Liver (tissue), 9 donors: ENCODE measurements around the gene DGCR8. TPM values are rescaled to one million over a fixed set of nuclear protein-coding genes. Genes with fewer than 3 reads are reported as not detected.

ENCODE experiments used
- DNase-seq: peaks from one replicate; pipeline ENCODE4 v3.0.0-alpha.2; 2017; ENCODE audit warnings: low spot score
- H3K27ac ChIP-seq, 2 donors: one replicate each; pipeline ENCODE4 v1.7.0; 2013; ENCODE audit warnings: inconsistent platforms in 2 of 2, low read length in 2 of 2, control low read depth in 1 of 2, low read depth in 1 of 2, mild to moderate bottlenecking in 1 of 2
- H3K27me3 ChIP-seq, 4 donors: one replicate each; pipeline versions ENCODE4 v1.6.1 to v1.7.0; 2013; ENCODE audit warnings: low read length in 3 of 4, inconsistent platforms in 1 of 4, mild to moderate bottlenecking in 1 of 4, moderate library complexity in 1 of 4; ENCODE audit not compliant: control insufficient read depth in 4 of 4, insufficient read depth in 4 of 4
- H3K36me3 ChIP-seq, 4 donors: one replicate each; pipeline versions ENCODE4 v1.6.1 to v1.7.0; 2013; ENCODE audit warnings: low read length in 3 of 4, mild to moderate bottlenecking in 3 of 4, low read depth in 1 of 4, moderate library complexity in 1 of 4; ENCODE audit not compliant: control insufficient read depth in 4 of 4, insufficient read depth in 3 of 4
- H3K4me1 ChIP-seq, 4 donors: one replicate each; pipeline versions ENCODE4 v1.6.1 to v1.7.0; 2013; ENCODE audit warnings: low read length in 3 of 4, mild to moderate bottlenecking in 3 of 4, moderate library complexity in 1 of 4; ENCODE audit not compliant: control insufficient read depth in 4 of 4, insufficient read depth in 4 of 4
- H3K4me3 ChIP-seq, 3 donors: one replicate each; pipeline versions ENCODE4 v1.6.1 to v1.7.0; 2013; ENCODE audit warnings: low read length in 3 of 3, control low read depth in 1 of 3, low read depth in 1 of 3, mild to moderate bottlenecking in 1 of 3
- H3K9ac ChIP-seq, 2 donors: one replicate each; pipeline ENCODE4 v1.7.0; 2013; ENCODE audit warnings: low read length in 2 of 2, mild to moderate bottlenecking in 2 of 2, moderate library complexity in 2 of 2, control low read depth in 1 of 2, low read depth in 1 of 2
- H3K9me3 ChIP-seq, 4 donors: one replicate each; pipeline versions ENCODE4 v1.6.1 to v1.7.0; 2013; ENCODE audit warnings: low read length in 3 of 4; ENCODE audit not compliant: control insufficient read depth in 4 of 4
- ATF3 ChIP-seq: IDR thresholded peaks from 2 replicates; pipeline ENCODE4 v1.6.1; 2016; ENCODE audit warnings: antibody characterized with exemption
- CTCF ChIP-seq: fragments of 150-350 bp; IDR thresholded peaks from 2 replicates; pipeline ENCODE4 v1.5.1; 2017; ENCODE audit warnings: improper control_type of control experiment, low read depth, low read length; ENCODE audit not compliant: missing input control
- EGR1 ChIP-seq, 2 donors: IDR thresholded peaks; 2 replicates each; pipeline ENCODE4 v1.6.1; 2016 to 2018; ENCODE audit warnings: antibody characterized with exemption in 2 of 2, low read depth in 2 of 2
- FOXA1 ChIP-seq: IDR thresholded peaks from 2 replicates; pipeline ENCODE4 v1.6.1; 2016; ENCODE audit warnings: antibody characterized with exemption
- FOXA2 ChIP-seq: IDR thresholded peaks from 2 replicates; pipeline ENCODE4 v1.6.1; 2016; ENCODE audit warnings: antibody characterized with exemption
- GABPA ChIP-seq, 2 donors: IDR thresholded peaks in 1 of 2; conservative IDR thresholded peaks in 1 of 2; 2 replicates each; pipeline ENCODE4 v1.6.1; 2016; ENCODE audit warnings: antibody characterized with exemption in 2 of 2, mild to moderate bottlenecking in 1 of 2, moderate library complexity in 1 of 2
- HNF4A ChIP-seq, 2 donors: conservative IDR thresholded peaks; 2 replicates each; pipeline ENCODE4 v1.6.1; 2016; ENCODE audit warnings: antibody characterized with exemption in 2 of 2, mild to moderate bottlenecking in 2 of 2
- HNF4G ChIP-seq: IDR thresholded peaks from 2 replicates; pipeline ENCODE4 v1.6.1; 2016; ENCODE audit warnings: antibody characterized with exemption
- JUND ChIP-seq, 2 donors: IDR thresholded peaks; 2 replicates each; pipeline ENCODE4 v1.6.1; 2016; ENCODE audit warnings: antibody characterized with exemption in 2 of 2
- MAX ChIP-seq: IDR thresholded peaks from 2 replicates; pipeline ENCODE4 v1.6.1; 2016; ENCODE audit warnings: antibody characterized with exemption
- NR2F2 ChIP-seq: IDR thresholded peaks from 2 replicates; pipeline ENCODE4 v1.6.1; 2016; ENCODE audit warnings: antibody characterized with exemption
- RAD21 ChIP-seq, 2 donors: IDR thresholded peaks; 2 replicates each; pipeline ENCODE4 v1.6.1; 2016; ENCODE audit warnings: antibody characterized with exemption in 2 of 2, mild to moderate bottlenecking in 2 of 2
- REST ChIP-seq: IDR thresholded peaks from 2 replicates; pipeline ENCODE4 v1.6.1; 2016; ENCODE audit warnings: antibody characterized with exemption, mild to moderate bottlenecking
- RXRA ChIP-seq, 2 donors: IDR thresholded peaks; 2 replicates each; pipeline ENCODE4 v1.6.1; 2017 to 2018; ENCODE audit warnings: antibody characterized with exemption in 2 of 2, mild to moderate bottlenecking in 1 of 2
- SP1 ChIP-seq: IDR thresholded peaks from 2 replicates; pipeline ENCODE4 v1.6.1; 2018; ENCODE audit warnings: antibody characterized with exemption, mild to moderate bottlenecking
- TAF1 ChIP-seq: conservative IDR thresholded peaks from 2 replicates; pipeline ENCODE4 v1.6.1; 2016; ENCODE audit warnings: antibody characterized with exemption, mild to moderate bottlenecking
- YY1 ChIP-seq: IDR thresholded peaks from 2 replicates; pipeline ENCODE4 v1.6.1; 2016; ENCODE audit warnings: antibody characterized with exemption, mild to moderate bottlenecking
- ZBTB33 ChIP-seq: IDR thresholded peaks from 2 replicates; pipeline ENCODE4 v1.6.1; 2016; ENCODE audit warnings: antibody characterized with exemption
- whole genome bisulfite sequencing: extraction: QIAGEN DNeasy Blood & Tissue Kit; methylation state at CpG from one replicate; pipeline ENCODE4 v1.1.7; 2013; 5-methylcytosine and 5-hydroxymethylcytosine counted together
- polyA plus RNA-seq, 2 donors: library from polyadenylated mRNA; stranded (reverse) in 1 of 2; unstranded in 1 of 2; fragments of 200-250 nt in 1 of 2; fragments of >200 nt in 1 of 2; fragmentation: Nextera tagmentation in 1 of 2; extraction: Ambion mirVana in 1 of 2; gene quantifications; one replicate each; pipeline versions ENCODE4 v1.2.1 to v1.2.3, GENCODE V29; 2013 to 2015
- total RNA-seq, 2 donors: library from RNA; depleted of rRNA; stranded (reverse); fragments of >200 nt; gene quantifications; one replicate each; pipeline ENCODE4 v1.2.3, GENCODE V29; 2014
- donor health status: healthy.
- donor health status: healthy.
- donor health status: healthy.
- donor health status: healthy.
- donor health status: healthy.

The DGCR8 gene
- total and polyA plus RNA-seq, 4 donors: 7.9 to 27.1 (median 15.8) TPM

GRCh38 chr22:20150381-20151275 lies 70.6 kb downstream of the DGCR8 start, which contains the start of gene CCDC188:
CCDC188 (minus strand) TSS chr22:20151055; CDS start chr22:20150986, 69 bp downstream.
- no peak for DNase-seq
- no peaks in the 10 kb centered on the region for H3K36me3 ChIP-seq
- 78% methylated on average over 14 of the region's 14 CpGs for whole genome bisulfite sequencing
- no peaks in the 10 kb centered on the region for H3K4me1 ChIP-seq
- H3K9me3 ChIP-seq: no peaks in the 10 kb centered on the region
- no peak within 1 kb of the TSS for H3K9ac ChIP-seq
- TF ChIP-seq RXRA (IDR thresholded peaks at IDR 0.05) (no peak), HNF4A (conservative IDR thresholded peaks at IDR 0.05) (no peak), MAX (no peak), REST (no peak), HNF4G (no peak), RAD21 (IDR thresholded peaks at IDR 0.05) (no peak), FOXA2 (no peak), ZBTB33 (no peak), NR2F2 (no peak), SP1 (no peak), ATF3 (no peak), GABPA (IDR thresholded peaks at IDR 0.05 in 1 of 2, conservative IDR thresholded peaks at IDR 0.05 in 1 of 2) (no peak), JUND (IDR thresholded peaks at IDR 0.05) (no peak), FOXA1 (no peak), EGR1 (IDR thresholded peaks at IDR 0.05; ENCODE audit: low read depth in 2 of 2) (no peak), YY1 (no peak), TAF1 (no peak), CTCF (no peak)
- no peaks in the 10 kb centered on the region for H3K27me3 ChIP-seq
- no peak within 1 kb of the TSS for H3K27ac ChIP-seq
- H3K4me3 ChIP-seq: no peak within 1 kb of the TSS
